OCI-LY7 (cell line): Measurements from ENCODE around the gene CLEC4G.

ENCODE experiments used
- CTCF ChIP-seq: fragments of 200-600 bp; sonication (generic); conservative IDR thresholded peaks from 2 replicates; pipeline ENCODE4 v1.5.1; 2014; ENCODE audit warnings: mild to moderate bottlenecking, antibody characterized with exemption, low read length, moderate library complexity, mixed read lengths
- EZH2phosphoT487 ChIP-seq: fragments of 200-600 bp; sonication (generic); IDR thresholded peaks from 2 replicates; pipeline ENCODE4 v1.6.1; 2018; ENCODE audit warnings: low read depth, borderline replicate concordance, mild to moderate bottlenecking, mixed run types, antibody characterized with exemption, low read length, moderate library complexity, mixed read lengths

- TF ChIP-seq CTCF (no peak), EZH2phosphoT487 (no peak)
Measured at GRCh38 chr19:7731615-7732014, 295 bp downstream of the CLEC4G start.
